GM06990 (cell line): ENCODE data around the gene ABCC1.
"Not testable (repeated sequence)": the region's sequence is repeated elsewhere in the genome, so short reads cannot be mapped to it uniquely, and the experiment has no call there.

Experiments
- DNase-seq: peaks from one replicate; pipeline ENCODE4 v3.0.0-alpha.2; 2011; ENCODE audit not compliant: insufficient read length; ENCODE audit errors: extremely low read depth
- H3K27me3 ChIP-seq: replicated peaks from 2 replicates; pipeline ENCODE4 v1.6.0; 2011; ENCODE audit warnings: low read length; ENCODE audit not compliant: control insufficient read depth, insufficient read depth
- H3K36me3 ChIP-seq: 2 replicates; pipeline ENCODE4 v1.5.1; 2011; ENCODE audit warnings: low read length; ENCODE audit not compliant: control insufficient read depth, insufficient read depth
- H3K4me3 ChIP-seq: replicated peaks from 2 replicates; pipeline ENCODE4 v1.5.1; 2011; ENCODE audit warnings: low read depth, mild to moderate bottlenecking, control low read depth, low read length
- CTCF ChIP-seq: IDR thresholded peaks from 2 replicates; pipeline ENCODE4 v1.5.1; 2011; ENCODE audit warnings: low read length, control low read depth, mild to moderate bottlenecking, inconsistent platforms; ENCODE audit not compliant: insufficient read depth, poor library complexity, severe bottlenecking

ABCC1 gene

GRCh38 chr16:15933781-15934180, 15.6 kb upstream of the ABCC1 start:
- no peak for DNase-seq
- no peak overlapping the region for H3K4me3 ChIP-seq
- no peak for TF ChIP-seq CTCF
- H3K27me3 ChIP-seq: no peaks in the 10 kb centered on the region
- H3K36me3 ChIP-seq: no peaks in the 10 kb centered on the region

DNA sequence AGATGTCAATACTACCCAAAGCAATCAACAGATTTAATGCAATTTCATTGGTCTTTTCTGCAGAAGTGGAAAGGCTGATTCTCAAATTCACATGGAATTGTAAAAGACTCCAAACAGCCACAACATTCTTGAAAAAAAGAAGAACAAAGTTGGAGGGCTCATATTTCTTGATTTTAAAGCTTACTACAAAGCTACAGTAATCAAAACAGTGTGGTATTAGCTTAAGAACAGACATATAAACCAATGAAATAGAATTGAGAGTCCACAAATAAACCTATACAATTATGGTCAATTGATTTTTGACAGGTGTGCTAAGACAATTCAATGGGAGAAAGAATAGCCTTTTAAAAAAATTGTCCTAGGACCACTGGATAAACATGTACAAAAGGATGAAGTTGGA, 14.4 kb upstream of the ABCC1 start:
- no peak overlapping the region for H3K4me3 ChIP-seq
- H3K27me3 ChIP-seq: no peaks in the 10 kb centered on the region
- H3K36me3 ChIP-seq: no peaks in the 10 kb centered on the region
- no peak for TF ChIP-seq CTCF
- no peak for DNase-seq

- H3K4me3 ChIP-seq, H3K36me3 ChIP-seq, DNase-seq, H3K27me3 ChIP-seq: not testable (repeated sequence)
These were observed 12.6 kb upstream of the ABCC1 start for GRCh38 chr16:15936809-15937208.

GRCh38 chr16:15942931-15943690, 6.3 kb upstream of the ABCC1 start:
- DNase-seq: no peak
- Histone ChIP-seq H3K36me3 (no peaks in the 10 kb centered on the region), H3K4me3 (no peak overlapping the region), H3K27me3 (no peaks in the 10 kb centered on the region)
- TF ChIP-seq CTCF: no peak

GRCh38 chr16:15946257-15947044, 3.0 kb upstream of the ABCC1 start:
- H3K4me3 ChIP-seq: no peak overlapping the region
- H3K36me3 ChIP-seq: no peaks in the 10 kb centered on the region
- H3K27me3 ChIP-seq: no peaks in the 10 kb centered on the region
- no peak for TF ChIP-seq CTCF
- DNase-seq: no peak

GRCh38 chr16:15947983-15948509, 1.4 kb upstream of the ABCC1 start:
- no peaks in the 10 kb centered on the region for H3K36me3 ChIP-seq
- H3K4me3 ChIP-seq: no peak overlapping the region
- TF ChIP-seq CTCF: no peak
- H3K27me3 ChIP-seq: no peaks in the 10 kb centered on the region
- DNase-seq: no peak
